Measurements from ENCODE around the gene COX5A. TPM values are rescaled to one million over a fixed set of nuclear protein-coding genes. Genes with fewer than 3 reads are reported as not detected.

COX5A gene
- total RNA-seq, 1 experiment from 2014 or later: 307 TPM

DNA sequence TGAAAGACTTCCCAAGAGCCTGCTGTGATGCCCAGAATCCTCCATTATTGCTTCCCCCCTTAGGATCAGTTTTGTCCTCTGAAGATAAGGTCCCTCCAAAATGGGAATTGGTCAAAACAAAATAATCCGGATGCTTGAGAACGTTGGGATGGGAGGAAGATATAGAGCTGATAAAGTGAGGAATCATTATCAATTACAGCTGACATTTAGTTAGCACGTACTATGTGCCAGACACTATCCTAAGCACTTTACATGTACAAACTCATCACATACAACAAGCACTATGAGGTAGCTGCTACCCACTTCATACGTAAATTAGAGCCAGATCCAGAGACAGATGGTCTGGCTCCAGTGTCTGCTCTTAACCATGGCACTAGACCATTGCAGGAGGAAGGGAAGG lies 25.3 kb upstream of the COX5A start:
- Histone ChIP-seq H3K9me2 (ENCODE audit: insufficient read depth) (no peaks in the 10 kb centered on the region), H3K27ac (ENCODE audit: low read depth, low read length) (no peak overlapping the region), H3K4me3 (replicated peaks in 1 of 2; ENCODE audit: low read depth in 1 of 2, low read length in 2 of 2) (no peak overlapping the region), H3K9ac (ENCODE audit: low read length) (no peak overlapping the region), H4K20me1 (ENCODE audit: insufficient read depth) (no peaks in the 10 kb centered on the region), H3K4me2 (ENCODE audit: low read length) (no peak overlapping the region), H3K36me3 (ENCODE audit: control insufficient read depth in 1 of 2, insufficient read depth in 2 of 2, low read length in 2 of 2) (no peaks in the 10 kb centered on the region), H2AFZ (ENCODE audit: low read depth, low read length, poor library complexity, severe bottlenecking) (no peak overlapping the region), H3K79me2 (ENCODE audit: insufficient read depth, low read length) (no peaks in the 10 kb centered on the region), H3K4me1 (ENCODE audit: control insufficient read depth in 1 of 2, insufficient read depth in 2 of 2, low read length in 2 of 2) (peaks cover 4 to 21% of the 10 kb centered on the region in 2 experiments), H3K27me3 (ENCODE audit: insufficient read depth, low read length) (no peaks in the 10 kb centered on the region), H3K9me3 (ENCODE audit: control insufficient read depth in 1 of 2, insufficient read depth in 1 of 2, low read depth in 1 of 2, low read length in 2 of 2) (no peaks in the 10 kb centered on the region)
- no TSS peak for BruUV-seq (replicated peaks)
- no peak for ATAC-seq
- ChIA-PET CTCF (interaction anchor here (0.8 to 3.0 kb wide), 2 partner anchors 12 to 25 kb away, joined by 3 to 10 read pairs; no protein-coding TSS in a partner anchor), RAD21 (ENCODE audit: low non-redundant PET in 1 of 2, low total read pairs in 2 of 2, uncharacterized antibody in 2 of 2, unreplicated experiment in 2 of 2) (no interaction called here), POLR2A (no interaction called here)
- no peak for DNase-seq (ENCODE audit: low read depth, low spot score)
- TF ChIP-seq POLR2A (IDR thresholded peaks at IDR 0.05; ENCODE audit: borderline replicate concordance, extremely low read depth, insufficient read depth, insufficient read length): no peak
- no peak for TF ChIP-seq EZH2phosphoT487 (IDR thresholded peaks at IDR 0.05; ENCODE audit: borderline replicate concordance)
- no peak for TF ChIP-seq CTCF (IDR thresholded peaks at IDR 0.05 in 2 of 3, conservative IDR thresholded peaks at IDR 0.05 in 1 of 3; ENCODE audit: borderline replicate concordance in 1 of 3, insufficient read depth in 1 of 3, low read depth in 2 of 3, low read length in 2 of 3)
- no peak for TF ChIP-seq YY1 (IDR thresholded peaks at IDR 0.05; ENCODE audit: extremely low read depth, insufficient replicate concordance, low read depth, low read length)
- no peak for TF ChIP-seq EZH2 (IDR thresholded peaks at IDR 0.05)
- TF ChIP-seq ELF1 (IDR thresholded peaks at IDR 0.05; ENCODE audit: borderline replicate concordance, low read depth): no peak
- TF ChIP-seq ZBTB33 (IDR thresholded peaks at IDR 0.05; ENCODE audit: extremely low read depth, insufficient replicate concordance, low read length): no peak
- TF ChIP-seq TCF7L2 (IDR thresholded peaks at IDR 0.05; ENCODE audit: borderline replicate concordance, extremely low read depth, insufficient read depth, insufficient read length): no peak
- TF ChIP-seq CBX3 (IDR thresholded peaks at IDR 0.05; ENCODE audit: low read depth): no peak
- no peak for TF ChIP-seq SIN3A (IDR thresholded peaks at IDR 0.05; ENCODE audit: low read depth)
- TF ChIP-seq SRF (IDR thresholded peaks at IDR 0.05; ENCODE audit: low read depth): no peak
- TF ChIP-seq ZNF274 (IDR thresholded peaks at IDR 0.05; ENCODE audit: low read depth, low read length): no peak
- no peak for TF ChIP-seq CEBPB (IDR thresholded peaks at IDR 0.05; ENCODE audit: low read depth)
- no peak for TF ChIP-seq EGR1 (IDR thresholded peaks at IDR 0.05; ENCODE audit: low read depth)
- no peak for TF ChIP-seq ZFX (IDR thresholded peaks at IDR 0.05)
- TF ChIP-seq SP1 (IDR thresholded peaks at IDR 0.05; ENCODE audit: low read depth): no peak
- no peak for TF ChIP-seq POLR2AphosphoS5 (IDR thresholded peaks at IDR 0.05; ENCODE audit: low read depth, low read length)
- TF ChIP-seq JUND (IDR thresholded peaks at IDR 0.05): no peak
- intact Hi-C loops (cut with micrococcal nuclease): no loop called here
